ENCODE measurements around the gene HEXD.

The HEXD gene

GRCh38 chr17:82414548-82415281 lies 3.4 kb upstream of the HEXD start:
- in situ Hi-C loops (cut with HindIII; ENCODE audit: low sequenced_read_pairs) = loop anchor here (10.0 kb wide), 1 partner anchor 50 kb away; no protein-coding TSS in a partner anchor

- in situ Hi-C loops (cut with HindIII; ENCODE audit: low sequenced_read_pairs) = loop anchor here (10.0 kb wide), 1 partner anchor 51 kb away; no protein-coding TSS in a partner anchor
These were observed 2.8 kb upstream of the HEXD start for GRCh38 chr17:82415336-82415735.

GRCh38 chr17:82415786-82416185 lies 2.4 kb upstream of the HEXD start:
- in situ Hi-C loops (cut with HindIII; ENCODE audit: low sequenced_read_pairs) = loop anchor here (10.0 kb wide), 1 partner anchor 51 kb away; no protein-coding TSS in a partner anchor

- in situ Hi-C loops (cut with HindIII; ENCODE audit: low sequenced_read_pairs) = loop anchor here (10.0 kb wide), 1 partner anchor 51 kb away; no protein-coding TSS in a partner anchor
These were observed 1.9 kb upstream of the HEXD start for GRCh38 chr17:82416264-82416663.

GRCh38 chr17:82416771-82417170 lies 1.4 kb upstream of the HEXD start:
- in situ Hi-C loops (cut with HindIII; ENCODE audit: low sequenced_read_pairs) = loop anchor here (10.0 kb wide), 1 partner anchor 52 kb away; no protein-coding TSS in a partner anchor

- in situ Hi-C loops (cut with HindIII; ENCODE audit: low sequenced_read_pairs) = loop anchor here (10.0 kb wide), 1 partner anchor 55 kb away; no protein-coding TSS in a partner anchor
These were observed 1.4 kb downstream of the HEXD start for GRCh38 chr17:82419540-82419939.

GRCh38 chr17:82424001-82424862 lies 6.1 kb downstream of the HEXD start:
- in situ Hi-C loops (cut with HindIII; ENCODE audit: low sequenced_read_pairs) = no loop called here

DNA sequence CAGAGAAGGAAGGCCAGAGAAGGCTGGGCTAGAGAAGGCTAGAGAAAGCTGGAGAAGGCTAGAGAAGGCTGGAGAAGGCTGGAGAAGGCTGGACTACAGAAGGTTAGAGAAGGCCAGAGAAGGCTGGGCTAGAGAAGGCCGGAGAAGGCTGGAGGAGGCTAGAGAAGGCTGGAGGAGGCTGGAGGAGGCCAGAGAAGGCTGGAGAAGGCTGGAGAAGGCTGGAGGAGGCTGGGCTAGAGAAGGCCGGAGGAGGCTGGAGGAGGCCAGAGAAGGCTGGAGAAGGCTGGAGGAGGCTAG lies 6.7 kb downstream of the HEXD start:
- in situ Hi-C loops (cut with HindIII; ENCODE audit: low sequenced_read_pairs) = no loop called here

DNA sequence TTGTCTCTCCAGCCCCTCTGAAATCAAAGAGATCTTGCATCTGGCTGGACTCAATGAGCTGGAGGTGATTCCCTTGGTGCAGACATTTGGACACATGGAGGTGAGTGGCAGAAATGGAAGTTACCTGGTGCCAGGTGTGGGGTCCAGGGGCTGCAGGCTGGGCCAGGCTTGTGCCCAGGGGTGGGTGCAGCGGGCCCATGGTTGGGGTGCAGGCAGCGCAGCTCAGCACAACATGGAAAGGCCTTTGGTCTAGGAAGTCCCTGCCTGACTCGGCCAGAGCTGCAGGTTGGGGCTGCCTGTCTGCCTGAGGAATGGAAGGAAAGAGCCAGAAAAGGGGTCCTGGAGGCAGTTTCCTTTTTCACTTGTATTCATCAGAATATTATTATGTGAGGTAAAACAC lies 10.4 kb downstream of the HEXD start:
- in situ Hi-C loops (cut with HindIII; ENCODE audit: low sequenced_read_pairs) = no loop called here

GRCh38 chr17:82429824-82430223 lies 11.7 kb downstream of the HEXD start:
- in situ Hi-C loops (cut with HindIII; ENCODE audit: low sequenced_read_pairs) = no loop called here

DNA sequence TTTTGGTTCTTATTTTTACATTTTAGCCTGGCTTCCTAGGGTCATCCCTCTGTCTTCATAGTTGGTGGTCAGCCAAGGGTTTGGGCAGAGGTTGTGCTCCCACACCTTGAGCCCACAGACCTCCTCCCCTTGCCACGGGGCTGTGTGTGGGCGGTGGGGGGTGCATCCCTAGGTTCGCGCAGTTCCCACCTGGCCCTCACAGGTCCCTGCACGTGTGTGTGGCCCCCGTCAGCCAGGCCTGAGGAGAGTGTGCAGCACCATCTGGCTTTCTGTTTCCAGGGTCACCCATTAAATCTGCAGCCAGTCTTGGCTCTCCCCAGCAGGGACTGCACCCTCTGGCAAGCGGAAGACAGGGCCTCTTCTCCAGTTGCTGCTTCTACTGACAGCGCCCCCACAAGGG lies 13.9 kb downstream of the HEXD start:
- in situ Hi-C loops (cut with HindIII; ENCODE audit: low sequenced_read_pairs) = no loop called here

- in situ Hi-C loops (cut with HindIII; ENCODE audit: low sequenced_read_pairs) = no loop called here
These were observed 15.5 kb downstream of the HEXD start for GRCh38 chr17:82433560-82434215.

GRCh38 chr17:82434216-82434565 lies 16.0 kb downstream of the HEXD start:
- in situ Hi-C loops (cut with HindIII; ENCODE audit: low sequenced_read_pairs) = no loop called here

- in situ Hi-C loops (cut with HindIII; ENCODE audit: low sequenced_read_pairs) = no loop called here
These were observed 17.0 kb downstream of the HEXD start for GRCh38 chr17:82435103-82435502.

GRCh38 chr17:82435601-82436583 lies 17.7 kb downstream of the HEXD start:
- in situ Hi-C loops (cut with HindIII; ENCODE audit: low sequenced_read_pairs) = no loop called here

GRCh38 chr17:82436601-82437324 lies 18.6 kb downstream of the HEXD start:
- in situ Hi-C loops (cut with HindIII; ENCODE audit: low sequenced_read_pairs) = no loop called here

GRCh38 chr17:82437325-82437668 lies 19.1 kb downstream of the HEXD start:
- in situ Hi-C loops (cut with HindIII; ENCODE audit: low sequenced_read_pairs) = no loop called here

DNA sequence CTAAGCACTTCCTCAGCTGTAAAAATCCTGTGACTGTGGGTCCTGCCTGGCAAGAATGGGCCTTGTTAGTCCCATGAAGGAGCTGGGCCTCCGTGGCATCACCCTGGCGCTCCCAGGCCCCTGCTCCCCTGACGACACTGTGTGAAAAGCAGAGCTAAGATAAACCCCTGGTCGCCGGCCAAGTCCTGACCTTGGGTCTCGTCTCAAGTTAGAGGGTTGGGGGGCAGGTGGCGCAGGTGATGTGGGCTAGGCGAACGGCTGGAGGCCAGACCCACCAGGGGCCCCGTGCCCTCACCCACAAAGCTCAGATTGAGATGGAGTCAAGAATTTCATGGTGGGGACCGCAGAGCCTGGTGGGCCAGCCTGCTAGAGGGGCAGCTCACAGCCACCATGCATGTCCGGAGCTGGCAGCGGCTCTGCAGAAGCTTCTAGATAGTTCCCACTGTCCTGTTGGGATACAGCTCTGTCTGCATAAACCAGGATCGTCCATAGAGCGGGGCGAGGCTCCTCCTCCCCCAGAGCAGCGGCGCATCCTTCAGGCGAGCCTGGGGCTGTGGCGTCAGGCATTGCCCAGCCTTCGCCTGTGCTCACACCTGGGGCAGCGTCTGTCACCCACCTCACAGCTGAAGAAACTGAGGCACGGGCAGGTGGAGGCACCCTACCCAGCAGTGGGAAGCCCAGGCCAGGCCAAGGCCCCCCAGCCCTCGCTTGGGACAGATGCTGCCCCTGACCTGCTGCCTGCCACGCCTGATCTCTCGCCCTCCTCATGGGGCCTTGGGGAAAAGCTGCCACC lies 20.4 kb downstream of the HEXD start:
- in situ Hi-C loops (cut with HindIII; ENCODE audit: low sequenced_read_pairs) = no loop called here
